ENCODE measurements around the gene COL7A1.
"Not testable (repeated sequence)": the region's sequence is repeated elsewhere in the genome, so short reads cannot be mapped to it uniquely, and the experiment has no call there.

The COL7A1 gene

DNA sequence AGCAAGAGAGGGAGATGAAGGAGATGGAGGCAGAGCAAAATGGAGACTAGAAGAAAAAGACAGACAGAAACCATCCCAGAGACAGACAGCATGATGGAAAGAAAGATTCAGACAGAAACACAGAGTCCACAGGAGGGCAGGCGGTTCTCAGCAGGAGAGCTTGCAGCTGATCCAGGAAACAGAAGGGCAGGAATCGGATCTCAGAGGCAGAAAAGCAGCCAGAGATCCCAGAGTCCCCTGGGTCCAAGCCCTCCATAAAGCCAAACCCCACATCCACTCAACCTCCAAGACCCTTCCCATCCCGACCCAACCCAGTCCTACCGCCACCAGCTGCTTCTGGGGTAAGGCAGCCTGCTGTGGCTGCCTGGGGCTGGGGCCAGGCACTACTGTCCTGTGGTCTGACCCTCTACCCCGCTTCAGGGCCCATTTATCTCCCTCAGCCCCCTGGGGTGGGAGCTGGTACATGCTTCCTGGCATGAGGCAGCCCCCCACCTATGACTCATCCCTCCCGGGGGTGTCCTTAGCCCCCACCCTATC lies 31.7 kb downstream of the COL7A1 start, which contains the start of gene UCN2:
Gene UCN2, minus strand, starts transcription at position 400 of the 537 bp plus-strand sequence. CDS start 657 bp downstream, outside the sequence.
- DNase-seq (ENCODE audit: low spot score), result no peak

GRCh38 chr3:48562367-48563095 lies 32.6 kb downstream of the COL7A1 start:
- DNase-seq (ENCODE audit: low spot score), result no peak

DNA sequence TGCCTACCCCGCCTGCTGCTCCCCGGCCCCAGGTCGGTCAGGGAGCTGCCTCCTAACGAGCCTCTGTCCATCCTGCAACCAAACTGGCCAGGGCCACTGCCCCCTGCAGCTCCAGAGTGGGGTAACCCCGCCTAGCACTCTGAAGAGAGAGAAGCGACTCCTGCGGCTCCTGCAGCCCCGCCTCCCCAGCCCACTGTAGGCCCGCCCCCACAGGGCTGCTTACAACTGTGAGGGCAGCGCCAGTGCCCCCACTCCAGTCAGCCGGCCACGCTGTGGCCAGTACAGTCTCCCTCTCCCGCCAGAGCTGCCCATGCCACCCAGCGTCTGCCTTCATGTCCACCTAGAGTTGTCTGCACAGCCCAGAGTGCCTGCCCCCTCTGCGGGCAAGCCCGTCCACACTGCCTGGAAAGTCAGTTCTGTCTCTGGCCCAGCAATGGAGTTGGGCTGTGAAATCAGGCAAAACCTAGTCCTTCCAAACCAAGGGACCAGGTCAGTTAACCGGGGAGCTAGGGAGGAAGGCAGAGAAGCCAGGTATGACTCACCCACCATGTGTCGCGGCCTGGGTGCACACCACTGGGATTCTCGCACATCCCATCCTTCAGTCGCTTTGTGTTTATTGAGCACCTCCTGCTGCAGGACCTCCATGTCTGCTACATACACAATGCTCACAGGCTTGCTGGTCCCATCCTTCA lies 33.9 kb downstream of the COL7A1 start:
- DNase-seq (ENCODE audit: low spot score), result no peak

DNA sequence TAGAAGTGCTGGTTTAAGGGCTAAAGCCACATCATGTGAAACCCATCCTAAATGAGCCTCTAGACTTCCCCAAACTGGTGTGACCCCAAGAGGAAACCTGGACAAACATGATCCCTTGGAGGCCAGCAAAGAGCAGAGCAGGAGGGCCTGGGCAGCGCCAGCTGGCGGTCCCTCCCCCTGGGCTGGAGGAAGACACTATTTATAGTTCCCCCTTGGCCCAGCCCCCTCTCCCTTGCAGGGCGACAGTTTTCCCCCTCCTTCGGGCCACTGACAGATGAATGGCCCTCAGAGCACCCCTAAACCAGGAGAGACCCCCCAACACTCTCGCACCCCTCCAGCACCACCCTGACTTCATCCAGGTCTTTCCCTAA lies 34.5 kb downstream of the COL7A1 start:
- no peak for DNase-seq (ENCODE audit: low spot score)

- DNase-seq (ENCODE audit: low spot score), result no peak
These were observed 36.5 kb downstream of the COL7A1 start for GRCh38 chr3:48558493-48559134.

- DNase-seq (ENCODE audit: low spot score), result peak; percentile 99
These were observed 38.1 kb downstream of the COL7A1 start, which contains the start of gene PFKFB4 for GRCh38 chr3:48556796-48557626. Gene PFKFB4, minus strand, starts transcription at chr3:48556803. Its CDS starts 26 bp downstream, at chr3:48556777.

GRCh38 chr3:48555949-48556795 lies 39.0 kb downstream of the COL7A1 start:
- peak; percentile 12 for DNase-seq (ENCODE audit: low spot score)

- DNase-seq (ENCODE audit: low spot score), result peak; percentile 19
These were observed 39.7 kb downstream of the COL7A1 start for GRCh38 chr3:48555231-48555948.

- no peak for DNase-seq (ENCODE audit: low spot score)
These were observed 41.0 kb downstream of the COL7A1 start for GRCh38 chr3:48553886-48554845.

DNA sequence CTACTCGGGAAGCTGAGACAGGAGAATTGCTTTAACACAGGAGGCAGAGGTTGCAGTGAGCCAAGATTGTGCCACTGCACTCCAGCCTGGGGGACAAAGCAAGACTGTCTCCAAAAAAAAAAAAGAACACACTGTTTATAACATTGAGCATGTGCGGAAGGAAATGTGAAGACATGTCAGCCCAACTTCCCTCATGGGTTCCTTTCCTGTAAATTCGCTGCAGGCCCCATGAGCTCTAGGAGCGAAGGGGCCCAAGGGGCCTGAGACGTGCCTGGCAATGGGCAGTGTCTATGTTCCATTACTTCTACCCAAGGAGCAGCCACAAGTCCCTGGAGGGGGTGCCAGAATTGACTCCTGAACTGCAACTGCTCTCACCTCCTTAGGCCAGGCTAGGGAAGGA lies 41.8 kb downstream of the COL7A1 start:
- DNase-seq (ENCODE audit: low spot score), result no peak

DNA sequence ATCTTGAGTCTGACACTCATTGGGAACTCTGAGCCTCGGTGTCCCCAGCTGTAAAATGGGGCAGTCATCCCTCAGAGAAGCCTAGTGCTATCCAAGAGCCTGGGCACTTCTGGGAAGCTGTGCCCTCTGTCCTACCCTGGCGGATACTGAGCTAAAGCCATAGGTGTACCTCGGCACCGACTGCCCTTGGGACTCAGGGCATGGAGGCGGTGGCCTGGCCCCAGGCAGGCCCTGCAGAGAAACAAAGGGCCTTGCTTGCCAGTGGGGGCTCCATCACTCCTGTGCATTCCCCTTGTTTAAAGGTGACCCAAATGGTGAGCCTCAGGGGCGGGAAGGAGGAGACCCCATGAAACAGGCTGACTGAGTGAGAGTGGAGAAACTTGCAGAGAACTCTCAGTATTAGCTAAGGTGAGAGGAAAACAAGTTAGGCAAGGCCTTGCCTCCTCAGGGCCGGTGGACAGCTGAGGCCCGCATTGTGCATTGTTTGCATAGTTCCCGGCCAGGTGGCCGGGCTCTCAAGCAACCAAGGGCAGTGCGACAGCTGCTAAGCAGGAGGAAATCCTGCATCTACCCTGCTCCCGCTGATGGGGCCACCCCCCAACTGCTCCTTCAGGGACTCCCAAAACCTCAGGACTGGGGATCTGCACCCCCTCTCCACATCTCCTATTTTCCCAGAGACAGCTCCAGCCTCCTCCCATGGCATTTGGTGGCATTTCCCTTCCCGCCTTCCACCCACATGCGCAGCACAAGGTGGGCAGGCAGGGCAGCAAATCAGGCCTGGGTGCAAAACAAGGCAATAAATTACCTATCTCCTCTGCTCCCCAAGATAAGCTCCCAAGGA lies 42.8 kb downstream of the COL7A1 start:
- DNase-seq (ENCODE audit: low spot score), result no peak

GRCh38 chr3:48551651-48552050 lies 43.5 kb downstream of the COL7A1 start:
- DNase-seq (ENCODE audit: low spot score), result not testable (repeated sequence)

DNA sequence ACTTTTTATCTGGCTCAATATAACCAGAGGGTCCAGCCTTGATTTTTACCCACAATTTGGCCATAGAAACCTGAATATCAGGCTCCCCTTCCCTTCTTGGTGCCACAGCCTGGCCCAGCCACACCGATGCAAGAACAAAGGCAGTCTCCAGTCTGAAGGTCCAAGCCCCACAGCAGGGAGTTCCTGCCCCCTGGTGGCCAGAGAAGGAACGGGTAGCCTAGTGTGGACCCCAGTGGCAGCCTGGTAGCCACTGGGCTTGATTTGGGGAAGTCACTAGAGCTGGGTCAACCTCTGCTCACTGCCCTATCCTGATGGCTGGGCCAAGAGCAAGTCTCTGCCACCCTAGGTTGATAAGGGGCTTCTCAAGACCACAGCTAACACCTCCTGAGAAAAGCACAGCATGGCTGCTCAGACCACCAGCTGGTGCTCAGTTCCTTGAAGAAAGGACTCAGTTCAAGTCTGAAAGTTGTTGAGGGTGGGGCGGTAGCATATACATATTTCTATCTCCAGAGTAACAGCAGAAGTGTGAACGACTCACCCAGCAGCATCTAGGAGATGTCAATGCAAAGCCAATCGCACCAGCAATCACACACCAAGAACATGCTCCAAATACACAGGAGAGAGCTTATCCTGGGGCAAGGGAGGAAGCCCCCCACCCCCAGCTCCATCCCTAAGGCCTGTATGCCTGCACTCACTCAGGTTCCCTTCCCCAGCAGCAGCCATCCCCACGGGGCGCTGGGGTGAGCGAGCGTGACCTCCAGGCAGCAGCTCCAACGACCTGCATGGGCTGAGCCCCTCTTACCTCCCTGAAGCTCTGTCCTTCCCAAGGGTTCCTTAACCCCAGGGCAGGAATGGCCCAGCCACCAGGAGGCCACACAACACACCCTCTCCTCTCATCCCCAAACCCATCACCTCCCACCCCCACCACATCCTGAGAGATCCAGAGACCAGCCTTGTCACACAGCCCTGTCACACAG lies 46.1 kb downstream of the COL7A1 start:
- DNase-seq (ENCODE audit: low spot score), result peak; percentile 85

GRCh38 chr3:48548126-48548525 lies 47.0 kb downstream of the COL7A1 start:
- DNase-seq (ENCODE audit: low spot score), result peak; percentile 21

DNA sequence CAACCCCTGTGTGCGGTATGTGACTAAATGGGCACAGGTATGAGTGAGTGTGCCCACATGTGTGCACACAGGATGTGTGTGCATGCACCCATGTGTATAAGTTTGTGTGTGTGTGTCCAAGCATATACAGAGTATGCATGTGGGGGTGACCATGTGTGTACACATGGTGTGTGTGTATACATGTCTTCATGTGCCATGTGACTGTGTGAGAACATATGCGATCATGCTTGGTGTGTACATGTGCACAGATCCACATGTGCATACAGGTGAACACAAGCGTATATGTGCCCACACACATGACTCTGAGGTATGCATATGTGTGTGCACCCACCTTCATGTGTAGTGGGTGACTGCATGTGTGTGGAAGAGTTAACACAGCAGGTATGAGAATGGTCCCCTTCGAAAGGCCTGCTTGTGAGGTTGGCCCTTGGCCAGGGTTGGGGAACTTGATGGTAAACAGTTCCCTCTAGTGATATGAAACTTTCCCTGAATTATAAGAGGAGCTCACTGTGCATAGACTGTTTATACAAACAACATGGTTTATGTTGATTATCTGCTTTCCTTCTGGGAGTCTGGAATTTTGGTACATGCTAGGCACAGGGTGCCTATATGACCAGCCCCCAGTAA lies 48.8 kb downstream of the COL7A1 start:
- no peak for DNase-seq (ENCODE audit: low spot score)

DNA sequence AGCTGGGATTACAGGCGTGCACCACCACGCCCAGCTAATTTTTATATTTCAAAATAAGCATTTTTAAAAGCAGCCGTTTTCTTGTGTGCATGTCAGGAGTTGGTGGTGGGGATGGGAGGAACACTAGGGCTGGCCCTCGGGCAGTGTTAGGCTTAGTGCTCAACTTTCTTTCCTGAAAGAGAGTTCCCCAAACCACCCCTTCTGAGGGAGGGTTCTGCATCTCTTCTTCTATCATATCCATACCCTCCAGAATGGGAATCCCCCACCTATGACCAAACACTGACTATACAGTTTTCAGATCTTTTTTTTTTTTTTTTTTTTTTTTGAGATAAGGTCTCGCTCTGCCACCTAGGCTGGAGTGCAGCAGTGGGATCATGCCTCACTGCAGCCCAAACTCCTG lies 51.0 kb downstream of the COL7A1 start:
- DNase-seq (ENCODE audit: low spot score), result no peak

All from hematopoietic multipotent progenitor cell treated with erythropoietin and hydrocortisone succinate and interleukin-3 and kit ligand, for 17 days (in vitro differentiated cells).